Measurements from ENCODE around the gene RASGRF1.

- TF ChIP-seq CTCF (IDR thresholded peaks at IDR 0.05 in 8 of 11, conservative IDR thresholded peaks at IDR 0.05 in 3 of 11) = peak in 1 of 11 experiments; percentile 15
- TF ChIP-seq POLR2AphosphoS5 (IDR thresholded peaks at IDR 0.05) = no peak
Measured at GRCh38 chr15:79035111-79035601, 55.4 kb downstream of the RASGRF1 start.

Data from spleen (tissue), 7 donors.